GM12878 (cell line): ENCODE data around the gene MARVELD3. TPM values are rescaled to one million over a fixed set of nuclear protein-coding genes. Genes with fewer than 3 reads are reported as not detected.

Source experiments
- ATAC-seq: fragments of 200-7000 bp; cut with Tn5 transposase; 3 replicates; pipeline ENCODE4 v1.9.1; 2020; ENCODE audit warnings: mild to moderate bottlenecking, moderate library complexity
- BruUV-seq: library from RNA; stranded (reverse); fragments of 400-500 nt; replicated peaks from 2 replicates; lab custom pipeline; 2021; lab: Mats Ljungman, UMichigan
- CTCF ChIA-PET: fragments of 300-600 bp; sonication (Branson Sonifier 250); formaldehyde crosslinking; extraction: SDS; loops from one replicate; lab custom pipeline; 2021; ENCODE audit warnings: inconsistent platforms; lab: Yijun Ruan, JAX
- POLR2A ChIA-PET: fragments of 350-600 bp; formaldehyde crosslinking; extraction: SDS; loops from one replicate; lab custom pipeline; 2021; ENCODE audit warnings: inconsistent platforms; lab: Charles Lee
- RAD21 ChIA-PET: fragments of 300-600 bp; sonication (Branson Sonifier 250); formaldehyde crosslinking; loops from one replicate; lab custom pipeline; 2023; ENCODE audit warnings: antibody characterized with exemption; ENCODE audit not compliant: unreplicated experiment; lab: Charles Lee
- SMC1A ChIA-PET: fragments of 300-600 bp; sonication (Branson Sonifier 250); formaldehyde crosslinking; loops from one replicate; lab custom pipeline; 2023; ENCODE audit not compliant: unreplicated experiment, uncharacterized antibody; lab: Charles Lee
- DNase-seq: peaks from one replicate; pipeline ENCODE4 v3.0.0-alpha.2; 2011; ENCODE audit warnings: low read depth, low spot score
- FAIRE-seq: peaks from 3 replicates; lab custom pipeline; 2011; peaks lifted over from hg19 to GRCh38; lab: Jason Lieb, UNC
- H2AFZ ChIP-seq: 2 replicates; pipeline ENCODE4 v1.6.0; 2011; ENCODE audit warnings: low read depth, low read length, control low read depth; ENCODE audit not compliant: control insufficient read depth
- H3K27ac ChIP-seq: 2 replicates; pipeline ENCODE4 v1.5.1; 2011; ENCODE audit warnings: control low read depth; ENCODE audit not compliant: control insufficient read depth, insufficient read depth
- H3K27me3 ChIP-seq, 2 experiments: replicated peaks in 1 of 2; 2 replicates each; pipeline versions ENCODE4 v1.6.0 to v1.6.1; 2011; ENCODE audit warnings: low read length in 1 of 2; ENCODE audit not compliant: control insufficient read depth in 2 of 2, insufficient read depth in 2 of 2
- H3K36me3 ChIP-seq, 2 experiments: 2 replicates each; pipeline ENCODE4 v1.5.1; 2011; ENCODE audit warnings: low read length in 1 of 2; ENCODE audit not compliant: control insufficient read depth in 2 of 2, insufficient read depth in 2 of 2
- H3K4me1 ChIP-seq: 2 replicates; pipeline ENCODE4 v1.6.1; 2011; ENCODE audit warnings: mild to moderate bottlenecking, low read length, moderate library complexity, mixed read lengths; ENCODE audit not compliant: control insufficient read depth, insufficient read depth
- H3K4me2 ChIP-seq: 2 replicates; pipeline ENCODE4 v1.6.0; 2011; ENCODE audit warnings: control low read depth; ENCODE audit not compliant: control insufficient read depth, insufficient read depth
- H3K4me3 ChIP-seq: fragments of 200-600 bp; sonication (generic); 2 replicates; pipeline ENCODE4 v1.5.1; 2016
- H3K79me2 ChIP-seq: 2 replicates; pipeline ENCODE4 v1.6.0; 2011; ENCODE audit warnings: low read length; ENCODE audit not compliant: control insufficient read depth, insufficient read depth
- H3K9ac ChIP-seq: 2 replicates; pipeline ENCODE4 v1.8.0; 2011; ENCODE audit warnings: low read length, control low read depth, mixed read lengths; ENCODE audit not compliant: control insufficient read depth, insufficient read depth
- H3K9me3 ChIP-seq: replicated peaks from 3 replicates; pipeline ENCODE4 v1.5.1; 2011; ENCODE audit warnings: mild to moderate bottlenecking, low read length; ENCODE audit not compliant: control insufficient read depth, insufficient read depth
- H4K20me1 ChIP-seq: 2 replicates; pipeline ENCODE4 v1.6.0; 2011; ENCODE audit not compliant: control insufficient read depth, insufficient read depth
- ATF7 ChIP-seq: fragments of 450-650 bp; IDR thresholded peaks from 2 replicates; pipeline ENCODE4 v1.6.1; 2016; ENCODE audit warnings: low read depth, mild to moderate bottlenecking
- CREB1 ChIP-seq: IDR thresholded peaks from 2 replicates; pipeline ENCODE4 v1.6.1; 2012; ENCODE audit warnings: low read depth, mild to moderate bottlenecking, inconsistent platforms
- CUX1 ChIP-seq: IDR thresholded peaks from 2 replicates; pipeline ENCODE4 v1.6.1; 2012; ENCODE audit warnings: improper control_type of control experiment, low read depth, low read length; ENCODE audit not compliant: insufficient replicate concordance
- ELK1 ChIP-seq: IDR thresholded peaks from 2 replicates; pipeline ENCODE4 v1.6.1; 2012; ENCODE audit warnings: low read depth, low read length, improper control_type of control experiment
- FOXK2 ChIP-seq: fragments of 450-650 bp; IDR thresholded peaks from 2 replicates; pipeline ENCODE4 v1.6.1; 2017; ENCODE audit warnings: mild to moderate bottlenecking, moderate library complexity
- HDAC2 ChIP-seq: fragments of 200-600 bp; sonication (generic); IDR thresholded peaks from 2 replicates; pipeline ENCODE4 v1.6.1; 2017
- IKZF1 ChIP-seq: fragments of 450-650 bp; conservative IDR thresholded peaks from 2 replicates; pipeline ENCODE4 v1.6.1; 2017; ENCODE audit warnings: antibody characterized with exemption, mild to moderate bottlenecking
- JUND ChIP-seq: IDR thresholded peaks from 2 replicates; pipeline ENCODE4 v1.6.1; 2012; ENCODE audit warnings: low read depth, mild to moderate bottlenecking, low read length, improper control_type of control experiment, moderate library complexity
- NBN ChIP-seq: fragments of 450-650 bp; IDR thresholded peaks from 2 replicates; pipeline ENCODE4 v1.6.1; 2016
- PBX3 ChIP-seq: IDR thresholded peaks from 2 replicates; pipeline ENCODE4 v1.6.1; 2011; ENCODE audit warnings: mild to moderate bottlenecking, low read depth, low read length, moderate library complexity; ENCODE audit not compliant: insufficient replicate concordance
- PML ChIP-seq: IDR thresholded peaks from 2 replicates; pipeline ENCODE4 v1.6.1; 2012; ENCODE audit warnings: low read length, inconsistent platforms
- SP1 ChIP-seq: IDR thresholded peaks from one replicate; pipeline ENCODE4 v1.6.1; 2011; ENCODE audit warnings: low read depth, low read length
- SREBF1 ChIP-seq: IDR thresholded peaks from 2 replicates; pipeline ENCODE4 v1.6.1; 2012; ENCODE audit warnings: mild to moderate bottlenecking, low read length
- STAT1 ChIP-seq: fragments of 450-650 bp; conservative IDR thresholded peaks from 2 replicates; pipeline ENCODE4 v1.6.1; 2014; ENCODE audit warnings: antibody characterized with exemption, mild to moderate bottlenecking
- USF1 ChIP-seq: IDR thresholded peaks from 2 replicates; pipeline ENCODE4 v1.6.1; 2011; ENCODE audit warnings: borderline replicate concordance, low read depth, mild to moderate bottlenecking, moderate library complexity, mixed read lengths, low read length; ENCODE audit not compliant: insufficient read depth; ENCODE audit errors: extremely low read length
- ZNF207 ChIP-seq: fragments of 450-650 bp; IDR thresholded peaks from 2 replicates; pipeline ENCODE4 v1.6.1; 2014; ENCODE audit warnings: antibody characterized with exemption, mild to moderate bottlenecking, borderline replicate concordance
- WGBS: methylation state at CpG from one replicate; pipeline ENCODE4 v1.1.6; 2016; ENCODE audit warnings: low lambda C conversion rate; ENCODE audit not compliant: insufficient replicate concordance, insufficient coverage; ENCODE audit errors: missing lambda C conversion rate; 5-methylcytosine and 5-hydroxymethylcytosine counted together
- in situ Hi-C: fragments of 300-500 bp; cut with MboI; formaldehyde crosslinking; loops from 9 replicates; pipeline ENCODE4 v1.14.3; 2018; ENCODE audit warnings: mixed read lengths
- intact Hi-C: fragments of 100-400 bp; cut with micrococcal nuclease; formaldehyde crosslinking; loops from one replicate; pipeline ENCODE4 v1.14.2; 2022; ENCODE audit not compliant: unreplicated experiment
- polyA plus RNA-seq, 11 experiments: library from polyadenylated mRNA; depleted of rRNA in 4 of 11; unstranded in 6 of 11; stranded (reverse) in 5 of 11; fragments of >200 nt; fragmentation: Nextera tagmentation in 4 of 11; fragmentation: Illumina TruSeq in 1 of 11; extraction: Ambion mirVana in 4 of 11; extraction: Trizol in 1 of 11; gene quantifications; 1 replicate in 1 of 11; 2 replicates in 10 of 11; pipeline versions ENCODE4 v1.2.1 to v1.2.3, GENCODE V29; 2011 to 2016; ENCODE audit warnings: inconsistent platforms in 2 of 11, missing spikeins in 2 of 11, low read depth in 1 of 11
- total RNA-seq, 4 experiments: library from RNA; depleted of rRNA in 3 of 4; stranded (reverse); fragments of >200 nt in 3 of 4; fragmentation: Illumina TruSeq in 1 of 4; extraction: Trizol in 1 of 4; gene quantifications; 2 replicates each; pipeline versions ENCODE4 v1.2.1 to v1.2.3, GENCODE V29; 2013 to 2021

Gene MARVELD3
- total and polyA plus RNA-seq, 10 of the 15 experiments (the other 5 are each of a cell fraction or from before 2014, with no cell fraction given): 0.03 to 0.18 (median 0.09) TPM; not detected in 4

- no peak for TF ChIP-seq STAT1
- no peak for TF ChIP-seq CREB1
- TF ChIP-seq PBX3: no peak
Observed at GRCh38 chr16:71671165-71671564, 45.2 kb downstream of the MARVELD3 start (continued).

- CTCF ChIA-PET: interaction anchor here (1.1 to 1.4 kb wide), 2 partner anchors 128 to 289 kb away, joined by 3 read pairs; no protein-coding TSS in a partner anchor
- Histone ChIP-seq H2AFZ (no peak overlapping the region), H4K20me1 (no peaks in the 10 kb centered on the region), H3K9ac (no peak overlapping the region), H3K36me3 (no peaks in the 10 kb centered on the region; a peak in 1 of 4 replicates), H3K27me3 (no peaks in the 10 kb centered on the region), H3K27ac (no peak overlapping the region), H3K79me2 (no peaks in the 10 kb centered on the region), H3K9me3 (no peaks in the 10 kb centered on the region; the same call in 2 of the 3 replicates), H3K4me2 (no peak overlapping the region), H3K4me3 (no peak overlapping the region), H3K4me1 (no peaks in the 10 kb centered on the region)
- POLR2A ChIA-PET: no interaction called here
- in situ Hi-C loops (no loop called here), intact Hi-C loops (no loop called here)
- FAIRE-seq: no peak
- RAD21 ChIA-PET: no interaction called here
- SMC1A ChIA-PET: interaction anchor here (0.8 to 2.0 kb wide), 3 partner anchors 49 to 301 kb away, joined by 3 to 6 read pairs (median 4); no protein-coding TSS in a partner anchor
- ATAC-seq: no peak
- no peak for DNase-seq
- 89% methylated on average over 3 of the region's 3 CpGs for WGBS
- BruUV-seq: no TSS peak
- TF ChIP-seq IKZF1 (no peak), CUX1 (no peak), ATF7 (no peak), STAT1 (no peak), SP1 (no peak), ZNF207 (no peak), SREBF1 (no peak), FOXK2 (no peak), ELK1 (no peak), USF1 (no peak), JUND (no peak), PML (no peak), HDAC2 (no peak), NBN (no peak)
Observed at GRCh38 chr16:71672125-71672524, 46.1 kb downstream of the MARVELD3 start.
